SU-DHL-6 (cell line): ENCODE measurements around the gene FCHSD2.

Experiments used
- EZH2phosphoT487 ChIP-seq: fragments of 200-600 bp; sonication (generic), shearing (Covaris generic); conservative IDR thresholded peaks from 2 replicates; pipeline ENCODE4 v1.6.1; 2018; ENCODE audit warnings: mild to moderate bottlenecking, antibody characterized with exemption, low read length, moderate library complexity, mixed read lengths
- TF ChIP-seq, protein P1 (sequence below): fragments of 200-600 bp; sonication (generic); IDR thresholded peaks from one replicate; pipeline ENCODE4 v1.5.1; 2017; ENCODE audit warnings: antibody characterized with exemption, mild to moderate bottlenecking, low read length, moderate library complexity; ENCODE audit not compliant: insufficient read depth, poor library complexity, severe bottlenecking

GRCh38 chr11:73174495-73174791 is 32.3 kb upstream of the FCHSD2 start:
- TF ChIP-seq, protein P1, sequence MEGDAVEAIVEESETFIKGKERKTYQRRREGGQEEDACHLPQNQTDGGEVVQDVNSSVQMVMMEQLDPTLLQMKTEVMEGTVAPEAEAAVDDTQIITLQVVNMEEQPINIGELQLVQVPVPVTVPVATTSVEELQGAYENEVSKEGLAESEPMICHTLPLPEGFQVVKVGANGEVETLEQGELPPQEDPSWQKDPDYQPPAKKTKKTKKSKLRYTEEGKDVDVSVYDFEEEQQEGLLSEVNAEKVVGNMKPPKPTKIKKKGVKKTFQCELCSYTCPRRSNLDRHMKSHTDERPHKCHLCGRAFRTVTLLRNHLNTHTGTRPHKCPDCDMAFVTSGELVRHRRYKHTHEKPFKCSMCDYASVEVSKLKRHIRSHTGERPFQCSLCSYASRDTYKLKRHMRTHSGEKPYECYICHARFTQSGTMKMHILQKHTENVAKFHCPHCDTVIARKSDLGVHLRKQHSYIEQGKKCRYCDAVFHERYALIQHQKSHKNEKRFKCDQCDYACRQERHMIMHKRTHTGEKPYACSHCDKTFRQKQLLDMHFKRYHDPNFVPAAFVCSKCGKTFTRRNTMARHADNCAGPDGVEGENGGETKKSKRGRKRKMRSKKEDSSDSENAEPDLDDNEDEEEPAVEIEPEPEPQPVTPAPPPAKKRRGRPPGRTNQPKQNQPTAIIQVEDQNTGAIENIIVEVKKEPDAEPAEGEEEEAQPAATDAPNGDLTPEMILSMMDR: no peak
- no peak for TF ChIP-seq EZH2phosphoT487
